ENCODE data around the gene TIMM23B.
"Not testable (repeated sequence)": the region's sequence is repeated elsewhere in the genome, so short reads cannot be mapped to it uniquely, and the experiment has no call there.

- not testable (repeated sequence) for TF ChIP-seq CTCF, POLR2AphosphoS5 (IDR thresholded peaks at IDR 0.05)
These were observed 10.6 kb upstream of the TIMM23B start for GRCh38 chr10:49931276-49931675.

Measured in suprapubic skin (tissue), 3 donors.